Thyroid gland (tissue), 4 donors: Measurements from ENCODE around the gene GLI1. TPM values are rescaled to one million over a fixed set of nuclear protein-coding genes. Genes with fewer than 3 reads are reported as not detected.

Experiments
- DNase-seq, 2 donors: peaks; one replicate each; pipeline ENCODE4 v3.0.0-alpha.2; 2019
- H3K27ac ChIP-seq, 3 donors: fragments of 200-600 bp; sonication (generic); 1 replicate in 2 of 3; 2 replicates in 1 of 3; pipeline ENCODE4 v1.5.1; 2016 to 2019; ENCODE audit warnings: mild to moderate bottlenecking in 1 of 3, moderate library complexity in 1 of 3
- H3K27me3 ChIP-seq: fragments of 200-600 bp; sonication (generic); one replicate; pipeline ENCODE4 v1.5.1; 2019
- H3K36me3 ChIP-seq, 2 donors: fragments of 200-600 bp; sonication (generic); one replicate each; pipeline ENCODE4 v1.5.1; 2016 to 2019
- H3K4me1 ChIP-seq, 2 donors: fragments of 200-600 bp; sonication (generic); one replicate each; pipeline ENCODE4 v1.5.1; 2017 to 2019
- H3K4me3 ChIP-seq, 3 donors: fragments of 200-600 bp; sonication (generic); replicated peaks in 1 of 3; 1 replicate in 2 of 3; 2 replicates in 1 of 3; pipeline ENCODE4 v1.5.1; 2016; ENCODE audit warnings: mild to moderate bottlenecking in 1 of 3
- H3K9me3 ChIP-seq: fragments of 200-600 bp; sonication (generic); one replicate; pipeline ENCODE4 v1.5.1; 2017
- POLR2A ChIP-seq, 2 donors: fragments of 450-650 bp; IDR thresholded peaks; one replicate each; pipeline ENCODE4 v1.6.1; 2017; ENCODE audit warnings: antibody characterized with exemption in 2 of 2, mild to moderate bottlenecking in 2 of 2, moderate library complexity in 1 of 2
- WGBS, 2 donors: methylation state at CpG; one replicate each; pipeline ENCODE4 v1.1.5; 2017; 5-methylcytosine and 5-hydroxymethylcytosine counted together
- intact Hi-C: fragments of 100-400 bp; cut with DNase I; formaldehyde crosslinking; loops from one replicate; pipeline ENCODE4 v1.15.1; 2023
- total RNA-seq, 4 donors: library from RNA; depleted of rRNA; stranded (reverse); fragments of >200 nt; gene quantifications; one replicate each; pipeline ENCODE4 v1.2.3, GENCODE V29; 2016
- TF ChIP-seq, protein P1 (sequence below), 6 experiments: fragments of 200-600 bp in 3 of 6; fragments of 450-650 bp in 3 of 6; sonication (generic) in 3 of 6; IDR thresholded peaks; one replicate each; pipeline ENCODE4 v1.5.1; 2016 to 2019; ENCODE audit warnings: antibody characterized with exemption in 6 of 6, mild to moderate bottlenecking in 2 of 6, inconsistent platforms in 1 of 6, moderate library complexity in 1 of 6

Gene GLI1
- total RNA-seq, 4 donors from 2014 or later = 1.1 to 2.2 (median 1.6) TPM; not detected in 1

DNA sequence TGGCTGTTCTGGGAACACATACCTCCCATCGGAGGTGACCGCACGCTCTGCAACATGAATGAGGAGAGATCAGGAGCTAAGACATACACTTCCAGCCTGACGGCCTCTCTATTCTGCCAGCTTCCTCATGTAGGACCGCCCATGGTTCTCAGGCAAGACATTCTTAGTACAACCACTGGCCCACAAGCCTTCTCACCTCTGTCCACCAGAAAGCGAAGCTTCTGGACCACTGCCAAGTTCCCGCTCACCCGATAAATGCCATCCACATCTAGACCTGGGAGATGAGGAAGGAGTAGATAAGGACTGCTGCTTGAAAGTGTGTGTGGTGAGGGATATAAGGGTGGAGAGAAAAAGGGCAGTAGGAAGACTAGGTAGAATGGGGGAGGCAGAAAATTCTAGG is 14.8 kb downstream of the GLI1 start:
- 69 to 74% methylated on average over 8 of the region's 8 CpGs for WGBS, 2 donors
- Histone ChIP-seq H3K27ac (no peak overlapping the region), H3K4me3 (no peak overlapping the region), H3K4me1 (peaks cover 13 to 16% of the 10 kb centered on the region in 2 donors), H3K27me3 (peaks cover 14% of the 10 kb centered on the region), H3K9me3 (no peaks in the 10 kb centered on the region), H3K36me3 (no peaks in the 10 kb centered on the region)
- no peak for TF ChIP-seq POLR2A (IDR thresholded peaks at IDR 0.05)
- DNase-seq = no peak
- intact Hi-C loops = no loop called here

DNA sequence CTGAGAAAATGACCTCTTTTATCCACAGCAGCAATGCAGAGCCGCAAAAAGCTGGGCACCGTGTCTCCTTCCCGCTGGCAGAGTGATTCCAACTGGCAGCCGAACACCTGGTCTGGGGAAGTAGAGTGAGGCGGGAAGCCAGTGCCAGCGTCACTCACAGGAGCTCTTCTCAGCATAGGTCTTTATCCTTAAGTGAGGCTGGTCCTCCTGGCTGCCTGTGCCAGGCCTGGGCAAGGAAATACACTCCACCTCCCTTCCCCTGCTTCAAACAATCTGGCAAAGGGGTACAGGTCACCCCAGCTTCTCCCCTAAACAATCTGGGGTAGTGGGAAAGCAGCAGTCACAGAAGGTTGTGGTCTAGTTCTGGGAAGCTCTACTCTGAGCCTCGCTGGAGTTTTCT is 15.3 kb downstream of the GLI1 start:
- Histone ChIP-seq H3K27me3 (peaks cover 14% of the 10 kb centered on the region), H3K4me1 (peaks cover 13 to 16% of the 10 kb centered on the region in 2 donors), H3K9me3 (no peaks in the 10 kb centered on the region), H3K27ac (no peak overlapping the region), H3K36me3 (no peaks in the 10 kb centered on the region), H3K4me3 (no peak overlapping the region)
- no peak for DNase-seq
- WGBS, 2 donors = 51 to 64% methylated on average over 6 to 7 of the region's 7 CpGs
- intact Hi-C loops = no loop called here
- TF ChIP-seq, protein P1, sequence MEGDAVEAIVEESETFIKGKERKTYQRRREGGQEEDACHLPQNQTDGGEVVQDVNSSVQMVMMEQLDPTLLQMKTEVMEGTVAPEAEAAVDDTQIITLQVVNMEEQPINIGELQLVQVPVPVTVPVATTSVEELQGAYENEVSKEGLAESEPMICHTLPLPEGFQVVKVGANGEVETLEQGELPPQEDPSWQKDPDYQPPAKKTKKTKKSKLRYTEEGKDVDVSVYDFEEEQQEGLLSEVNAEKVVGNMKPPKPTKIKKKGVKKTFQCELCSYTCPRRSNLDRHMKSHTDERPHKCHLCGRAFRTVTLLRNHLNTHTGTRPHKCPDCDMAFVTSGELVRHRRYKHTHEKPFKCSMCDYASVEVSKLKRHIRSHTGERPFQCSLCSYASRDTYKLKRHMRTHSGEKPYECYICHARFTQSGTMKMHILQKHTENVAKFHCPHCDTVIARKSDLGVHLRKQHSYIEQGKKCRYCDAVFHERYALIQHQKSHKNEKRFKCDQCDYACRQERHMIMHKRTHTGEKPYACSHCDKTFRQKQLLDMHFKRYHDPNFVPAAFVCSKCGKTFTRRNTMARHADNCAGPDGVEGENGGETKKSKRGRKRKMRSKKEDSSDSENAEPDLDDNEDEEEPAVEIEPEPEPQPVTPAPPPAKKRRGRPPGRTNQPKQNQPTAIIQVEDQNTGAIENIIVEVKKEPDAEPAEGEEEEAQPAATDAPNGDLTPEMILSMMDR (IDR thresholded peaks at IDR 0.05) = no peak
- TF ChIP-seq POLR2A (IDR thresholded peaks at IDR 0.05) = no peak

DNA sequence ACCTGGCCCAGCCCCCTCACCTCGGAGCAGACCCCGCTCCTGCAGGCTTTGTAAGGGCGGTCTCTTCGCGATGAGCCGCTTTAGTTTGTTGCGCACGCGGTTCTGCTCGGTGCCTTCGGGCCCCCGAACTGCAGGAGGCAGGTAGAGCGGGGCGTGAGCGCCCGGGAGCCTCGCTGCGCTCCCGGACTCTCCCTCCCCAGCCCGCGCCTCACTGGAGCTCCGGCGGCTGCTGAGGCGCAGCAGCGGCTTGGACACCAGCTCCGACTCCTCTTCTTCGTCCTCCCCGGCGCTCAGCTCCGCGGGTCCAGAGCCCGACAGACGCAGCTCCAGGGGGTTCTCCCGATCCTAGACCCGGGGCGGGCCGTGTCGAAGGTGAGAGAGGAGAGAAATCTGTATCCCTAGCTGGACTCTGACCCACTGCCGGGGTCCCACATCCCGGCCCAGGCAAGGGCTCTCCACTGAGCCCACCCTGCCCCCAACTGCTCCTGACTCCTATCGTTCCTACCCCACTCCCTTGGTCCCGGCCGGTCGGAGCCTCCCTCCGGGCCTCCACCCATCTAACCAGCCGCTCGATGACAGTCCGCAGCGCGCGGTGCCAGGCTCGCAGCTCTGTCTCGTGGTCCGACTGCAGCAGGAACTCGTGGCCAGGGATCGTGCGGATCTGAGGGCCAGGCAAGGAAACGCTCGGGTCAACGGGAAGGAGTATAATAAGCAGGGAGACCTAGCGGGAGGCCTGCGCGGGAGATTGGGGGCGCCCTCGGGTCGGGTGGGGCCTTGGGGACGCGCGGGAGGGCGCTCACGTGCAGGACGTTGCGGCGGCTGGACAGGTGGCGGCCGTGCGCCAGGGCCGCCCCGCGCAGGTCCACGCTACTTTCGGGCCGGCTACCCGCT is 15.9 kb downstream of the GLI1 start:
- H3K36me3 ChIP-seq = no peaks in the 10 kb centered on the region
- intact Hi-C loops = no loop called here
- peak overlapping the region in 2 of 3 donors; percentile 8 to 14 for H3K4me3 ChIP-seq
- TF ChIP-seq, protein P1 (IDR thresholded peaks at IDR 0.05) = no peak
- no peak for TF ChIP-seq POLR2A (IDR thresholded peaks at IDR 0.05)
- WGBS, 2 donors = 6 to 24% methylated on average over 38 to 50 of the region's 84 CpGs
- DNase-seq = peak; percentile 21 to 28
- peaks cover 14% of the 10 kb centered on the region for H3K27me3 ChIP-seq
- no peak overlapping the region for H3K27ac ChIP-seq
- H3K9me3 ChIP-seq = no peaks in the 10 kb centered on the region
- H3K4me1 ChIP-seq = peaks cover 13 to 16% of the 10 kb centered on the region in 2 donors

DNA sequence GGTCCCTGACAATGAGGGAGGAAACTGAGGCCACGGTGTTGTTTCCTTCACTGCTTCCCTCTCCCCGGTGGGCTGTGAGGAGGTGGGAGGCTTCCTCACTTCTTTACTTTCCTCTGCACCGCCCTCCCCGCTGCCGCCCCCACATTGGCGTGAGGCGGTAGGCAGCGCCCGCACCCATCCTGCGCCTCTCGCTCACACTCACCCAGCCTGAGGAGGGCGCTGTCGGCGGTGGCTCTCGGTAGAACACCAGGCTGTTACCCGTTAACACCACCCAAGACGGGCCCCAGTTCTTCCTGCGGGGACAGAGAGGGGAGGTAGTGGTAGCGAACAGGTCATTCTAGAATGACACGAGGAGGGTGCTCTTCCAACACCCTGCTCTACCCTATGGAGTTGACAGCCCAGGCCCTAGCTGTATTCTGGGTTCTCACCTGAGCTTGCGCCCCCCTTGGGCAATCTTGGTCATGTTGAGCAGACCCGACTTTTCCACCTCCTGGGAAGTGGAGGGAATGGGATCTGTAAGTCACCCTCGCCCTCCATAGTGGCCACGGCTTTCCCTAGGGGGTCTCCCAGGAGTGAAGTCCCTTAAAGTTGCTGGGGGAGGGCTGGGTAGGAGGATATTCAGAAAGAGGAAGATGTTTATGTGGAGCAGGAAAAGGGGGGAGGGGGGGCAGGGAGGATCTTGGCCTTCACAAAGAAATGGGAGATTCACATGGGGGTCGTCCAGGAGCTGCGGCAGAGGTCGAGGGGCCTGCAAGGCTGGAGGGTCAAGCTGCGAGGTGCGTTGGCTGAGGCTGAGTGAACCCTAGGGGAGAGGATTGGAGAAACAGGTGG is 16.8 kb downstream of the GLI1 start:
- Histone ChIP-seq H3K9me3 (no peaks in the 10 kb centered on the region), H3K27me3 (peaks cover 14% of the 10 kb centered on the region), H3K27ac (no peak overlapping the region), H3K4me3 (peak overlapping the region in 1 of 3 donors; percentile 14), H3K4me1 (peaks cover 13 to 16% of the 10 kb centered on the region in 2 donors), H3K36me3 (no peaks in the 10 kb centered on the region)
- intact Hi-C loops = no loop called here
- WGBS, 2 donors = 17 to 27% methylated on average over 21 of the region's 29 CpGs
- DNase-seq = no peak
- TF ChIP-seq POLR2A (IDR thresholded peaks at IDR 0.05) = no peak
- TF ChIP-seq, protein P1 (IDR thresholded peaks at IDR 0.05) = no peak

GRCh38 chr12:57476993-57477709 is 17.6 kb downstream of the GLI1 start:
- H3K27me3 ChIP-seq = peaks cover 14% of the 10 kb centered on the region
- intact Hi-C loops = no loop called here

More at GRCh38 chr12:57476993-57477709, 17.6 kb downstream of the GLI1 start:
- no peak for DNase-seq
- WGBS, 2 donors = 78 to 82% methylated on average over 15 of the region's 15 CpGs
- peaks cover 13 to 16% of the 10 kb centered on the region in 2 donors for H3K4me1 ChIP-seq
- no peak overlapping the region for H3K27ac ChIP-seq
- no peak for TF ChIP-seq POLR2A (IDR thresholded peaks at IDR 0.05)
- TF ChIP-seq, protein P1 (IDR thresholded peaks at IDR 0.05) = no peak
- H3K4me3 ChIP-seq = peak overlapping the region in 1 of 3 donors; percentile 12
- H3K9me3 ChIP-seq = no peaks in the 10 kb centered on the region
- H3K36me3 ChIP-seq = no peaks in the 10 kb centered on the region
